Gastrocnemius medialis (tissue), 4 donors: ENCODE measurements around the gene CCDC91.

Experiments used
- CTCF ChIP-seq, 5 experiments: fragments of 450-650 bp in 3 of 5; fragments of 200-600 bp in 2 of 5; sonication (generic) in 2 of 5; IDR thresholded peaks in 4 of 5; conservative IDR thresholded peaks in 1 of 5; 1 replicate in 4 of 5; 2 replicates in 1 of 5; pipeline ENCODE4 v1.5.1; 2016 to 2019; ENCODE audit warnings: antibody characterized with exemption in 5 of 5, mild to moderate bottlenecking in 3 of 5, moderate library complexity in 3 of 5
- POLR2A ChIP-seq, 2 donors: fragments of 450-650 bp; IDR thresholded peaks; one replicate each; pipeline ENCODE4 v1.6.1; 2017; ENCODE audit warnings: antibody characterized with exemption in 2 of 2, mild to moderate bottlenecking in 2 of 2, moderate library complexity in 2 of 2

GRCh38 chr12:28456934-28457710 is 266.9 kb downstream of the CCDC91 start:
- TF ChIP-seq CTCF (IDR thresholded peaks at IDR 0.05 in 4 of 5, conservative IDR thresholded peaks at IDR 0.05 in 1 of 5): no peak
- TF ChIP-seq POLR2A (IDR thresholded peaks at IDR 0.05): no peak
